DMS 273 (cell line): ENCODE results near the gene RNF115.
"Not testable (repeated sequence)": the region's sequence is repeated elsewhere in the genome, so short reads cannot be mapped to it uniquely, and the experiment has no call there.

ENCODE experiments used
- DNase-seq: peaks from one replicate; lab custom pipeline; 2025; ENCODE audit not compliant: unreplicated experiment; lab: John Stamatoyannopoulos, UW

RNF115 gene

GRCh38 chr1:145747398-145748247 lies 76.3 kb downstream of the RNF115 start:
- no peak for DNase-seq

- DNase-seq, result no peak
These were observed 83.6 kb downstream of the RNF115 start for GRCh38 chr1:145740269-145740668.

- DNase-seq, result no peak
These were observed 87.7 kb downstream of the RNF115 start for GRCh38 chr1:145736191-145736590.

- DNase-seq, result no peak
These were observed 93.0 kb downstream of the RNF115 start for GRCh38 chr1:145730900-145731299.

- no peak for DNase-seq
These were observed 93.4 kb downstream of the RNF115 start for GRCh38 chr1:145730467-145730866.

GRCh38 chr1:145729666-145730436 lies 94.0 kb downstream of the RNF115 start:
- no peak for DNase-seq

GRCh38 chr1:145729196-145729595 lies 94.7 kb downstream of the RNF115 start:
- DNase-seq, result peak; percentile 9

GRCh38 chr1:145726193-145726592 lies 97.7 kb downstream of the RNF115 start:
- not testable (repeated sequence) for DNase-seq

- peak; percentile 83 for DNase-seq
These were observed 102.8 kb downstream of the RNF115 start for GRCh38 chr1:145720878-145721671.

- no peak for DNase-seq
These were observed 103.4 kb downstream of the RNF115 start for GRCh38 chr1:145720556-145720877.

GRCh38 chr1:145719230-145720079 lies 104.4 kb downstream of the RNF115 start, which contains the start of gene CD160:
Gene CD160 (plus strand): TSS chr1:145719499. CDS start chr1:145728328, 8,829 bp downstream.
- DNase-seq, result no peak

- DNase-seq, result not testable (repeated sequence)
These were observed 105.4 kb downstream of the RNF115 start for GRCh38 chr1:145718465-145718864.

- no peak for DNase-seq
These were observed 106.1 kb downstream of the RNF115 start for GRCh38 chr1:145717833-145718232.

- no peak for DNase-seq
These were observed 107.1 kb downstream of the RNF115 start for GRCh38 chr1:145716641-145717345.

GRCh38 chr1:145714524-145715111 lies 109.3 kb downstream of the RNF115 start:
- DNase-seq, result no peak

- DNase-seq, result no peak
These were observed 112.7 kb downstream of the RNF115 start for GRCh38 chr1:145711213-145711651.

GRCh38 chr1:145710291-145711027 lies 113.4 kb downstream of the RNF115 start:
- no peak for DNase-seq

- no peak for DNase-seq
These were observed 115.8 kb downstream of the RNF115 start for GRCh38 chr1:145708063-145708462.
